Activated naive CD8-positive, alpha-beta T cell treated with anti-CD3 and anti-CD28 coated beads, Interleukin-2, amount 50 U/mL, for 16 hours (primary cell): ENCODE measurements around the gene DNMBP.
"Not testable (repeated sequence)": the region's sequence is repeated elsewhere in the genome, so short reads cannot be mapped to it uniquely, and the experiment has no call there.

ENCODE experiments used
- DNase-seq: peaks from one replicate; pipeline ENCODE4 v3.0.0-alpha.2; 2020; ENCODE audit warnings: low read depth, low spot score

Gene DNMBP

GRCh38 chr10:99946051-99946450 is 63.7 kb downstream of the DNMBP start:
- DNase-seq, result not testable (repeated sequence)

- DNase-seq, result no peak
These were observed 64.5 kb downstream of the DNMBP start for GRCh38 chr10:99945263-99945662.

- no peak for DNase-seq
These were observed 64.9 kb downstream of the DNMBP start for GRCh38 chr10:99944860-99945259.

- DNase-seq, result no peak
These were observed 65.8 kb downstream of the DNMBP start for GRCh38 chr10:99943908-99944307.

- DNase-seq, result no peak
These were observed 67.6 kb downstream of the DNMBP start for GRCh38 chr10:99941942-99942820.

- no peak for DNase-seq
These were observed 71.2 kb downstream of the DNMBP start for GRCh38 chr10:99938563-99938962.

- DNase-seq, result no peak
These were observed 72.1 kb downstream of the DNMBP start for GRCh38 chr10:99937630-99938029.

- not testable (repeated sequence) for DNase-seq
These were observed 77.4 kb downstream of the DNMBP start for GRCh38 chr10:99932203-99932957.

- DNase-seq, result no peak
These were observed 78.8 kb downstream of the DNMBP start for GRCh38 chr10:99930731-99931550.

- no peak for DNase-seq
These were observed 80.4 kb downstream of the DNMBP start for GRCh38 chr10:99929360-99929759.

GRCh38 chr10:99927721-99928280 is 81.9 kb downstream of the DNMBP start:
- DNase-seq, result no peak

GRCh38 chr10:99926925-99927720 is 82.6 kb downstream of the DNMBP start:
- no peak for DNase-seq

GRCh38 chr10:99924451-99925255 is 85.1 kb downstream of the DNMBP start:
- no peak for DNase-seq

- no peak for DNase-seq
These were observed 87.8 kb downstream of the DNMBP start for GRCh38 chr10:99921948-99922347.

- no peak for DNase-seq
These were observed 88.8 kb downstream of the DNMBP start for GRCh38 chr10:99920901-99921300.

- DNase-seq, result no peak
These were observed 89.3 kb downstream of the DNMBP start for GRCh38 chr10:99920486-99920885.

- DNase-seq, result no peak
These were observed 91.6 kb downstream of the DNMBP start for GRCh38 chr10:99917963-99918825.

GRCh38 chr10:99916776-99917175 is 93.0 kb downstream of the DNMBP start:
- DNase-seq, result no peak

- DNase-seq, result no peak
These were observed 94.3 kb downstream of the DNMBP start for GRCh38 chr10:99915414-99915813.
